Vagina (tissue), 2 donors: ENCODE results near the gene QPCTL.

Experiments
- POLR2A ChIP-seq, 2 donors: fragments of 450-650 bp; IDR thresholded peaks; one replicate each; pipeline ENCODE4 v1.6.1; 2017; ENCODE audit warnings: antibody characterized with exemption in 2 of 2, mild to moderate bottlenecking in 2 of 2, moderate library complexity in 2 of 2
- POLR2AphosphoS5 ChIP-seq, 2 donors: sonication (generic); formaldehyde crosslinking; IDR thresholded peaks; one replicate each; pipeline ENCODE4 v1.9.0; 2017; ENCODE audit warnings: antibody characterized with exemption in 2 of 2, mild to moderate bottlenecking in 2 of 2, low read depth in 1 of 2; ENCODE audit not compliant: insufficient read depth in 1 of 2
- TF ChIP-seq, protein P1 (sequence below), 3 experiments: fragments of 450-650 bp in 2 of 3; fragments of 200-600 bp in 1 of 3; sonication (generic) in 1 of 3; IDR thresholded peaks; one replicate each; pipeline ENCODE4 v1.5.1; 2017 to 2019; ENCODE audit warnings: antibody characterized with exemption in 3 of 3, mild to moderate bottlenecking in 2 of 3, moderate library complexity in 2 of 3

DNA sequence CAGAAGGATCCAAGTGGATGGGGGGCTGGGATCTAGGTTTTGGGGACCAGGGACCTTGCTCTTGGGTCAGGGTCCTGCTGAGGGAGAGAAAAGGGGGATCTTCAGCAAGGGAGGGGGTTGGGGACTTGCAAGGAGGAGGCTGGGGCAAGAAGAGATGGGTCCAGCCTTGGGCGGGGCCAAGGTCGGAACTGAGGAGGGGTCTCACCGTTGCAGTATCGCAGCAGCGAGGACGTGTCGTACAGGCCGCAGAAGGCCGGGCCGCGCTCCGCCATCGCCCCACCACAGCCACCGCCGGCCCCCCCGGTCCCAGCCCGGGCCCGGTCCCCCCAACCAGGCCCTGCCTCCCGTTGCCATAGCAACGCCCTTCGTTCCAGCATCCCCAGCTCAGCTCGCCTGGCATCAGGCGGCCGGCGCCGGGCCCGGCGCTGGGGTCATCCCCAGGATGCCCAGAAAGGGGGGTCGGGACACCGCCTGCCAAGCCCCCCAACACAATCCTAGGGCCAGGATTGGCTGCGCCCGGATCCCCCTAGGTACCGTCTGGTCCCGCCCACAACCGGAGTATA, 47.3 kb upstream of the QPCTL start:
- TF ChIP-seq, protein P1, sequence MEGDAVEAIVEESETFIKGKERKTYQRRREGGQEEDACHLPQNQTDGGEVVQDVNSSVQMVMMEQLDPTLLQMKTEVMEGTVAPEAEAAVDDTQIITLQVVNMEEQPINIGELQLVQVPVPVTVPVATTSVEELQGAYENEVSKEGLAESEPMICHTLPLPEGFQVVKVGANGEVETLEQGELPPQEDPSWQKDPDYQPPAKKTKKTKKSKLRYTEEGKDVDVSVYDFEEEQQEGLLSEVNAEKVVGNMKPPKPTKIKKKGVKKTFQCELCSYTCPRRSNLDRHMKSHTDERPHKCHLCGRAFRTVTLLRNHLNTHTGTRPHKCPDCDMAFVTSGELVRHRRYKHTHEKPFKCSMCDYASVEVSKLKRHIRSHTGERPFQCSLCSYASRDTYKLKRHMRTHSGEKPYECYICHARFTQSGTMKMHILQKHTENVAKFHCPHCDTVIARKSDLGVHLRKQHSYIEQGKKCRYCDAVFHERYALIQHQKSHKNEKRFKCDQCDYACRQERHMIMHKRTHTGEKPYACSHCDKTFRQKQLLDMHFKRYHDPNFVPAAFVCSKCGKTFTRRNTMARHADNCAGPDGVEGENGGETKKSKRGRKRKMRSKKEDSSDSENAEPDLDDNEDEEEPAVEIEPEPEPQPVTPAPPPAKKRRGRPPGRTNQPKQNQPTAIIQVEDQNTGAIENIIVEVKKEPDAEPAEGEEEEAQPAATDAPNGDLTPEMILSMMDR (IDR thresholded peaks at IDR 0.05), result no peak
- TF ChIP-seq POLR2A (IDR thresholded peaks at IDR 0.05) (no peak), POLR2AphosphoS5 (IDR thresholded peaks at IDR 0.05; ENCODE audit: insufficient read depth in 1 of 2, low read depth in 1 of 2) (no peak)
